Thyroid gland (tissue), 4 donors: Measurements from ENCODE around the gene BSN.

ENCODE experiments used
- POLR2A ChIP-seq, 2 donors: fragments of 450-650 bp; IDR thresholded peaks; one replicate each; pipeline ENCODE4 v1.6.1; 2017; ENCODE audit warnings: antibody characterized with exemption in 2 of 2, mild to moderate bottlenecking in 2 of 2, moderate library complexity in 1 of 2
- TF ChIP-seq, protein P1 (sequence below), 6 experiments: fragments of 200-600 bp in 3 of 6; fragments of 450-650 bp in 3 of 6; sonication (generic) in 3 of 6; IDR thresholded peaks; one replicate each; pipeline ENCODE4 v1.5.1; 2016 to 2019; ENCODE audit warnings: antibody characterized with exemption in 6 of 6, mild to moderate bottlenecking in 2 of 6, inconsistent platforms in 1 of 6, moderate library complexity in 1 of 6

- TF ChIP-seq, protein P1, sequence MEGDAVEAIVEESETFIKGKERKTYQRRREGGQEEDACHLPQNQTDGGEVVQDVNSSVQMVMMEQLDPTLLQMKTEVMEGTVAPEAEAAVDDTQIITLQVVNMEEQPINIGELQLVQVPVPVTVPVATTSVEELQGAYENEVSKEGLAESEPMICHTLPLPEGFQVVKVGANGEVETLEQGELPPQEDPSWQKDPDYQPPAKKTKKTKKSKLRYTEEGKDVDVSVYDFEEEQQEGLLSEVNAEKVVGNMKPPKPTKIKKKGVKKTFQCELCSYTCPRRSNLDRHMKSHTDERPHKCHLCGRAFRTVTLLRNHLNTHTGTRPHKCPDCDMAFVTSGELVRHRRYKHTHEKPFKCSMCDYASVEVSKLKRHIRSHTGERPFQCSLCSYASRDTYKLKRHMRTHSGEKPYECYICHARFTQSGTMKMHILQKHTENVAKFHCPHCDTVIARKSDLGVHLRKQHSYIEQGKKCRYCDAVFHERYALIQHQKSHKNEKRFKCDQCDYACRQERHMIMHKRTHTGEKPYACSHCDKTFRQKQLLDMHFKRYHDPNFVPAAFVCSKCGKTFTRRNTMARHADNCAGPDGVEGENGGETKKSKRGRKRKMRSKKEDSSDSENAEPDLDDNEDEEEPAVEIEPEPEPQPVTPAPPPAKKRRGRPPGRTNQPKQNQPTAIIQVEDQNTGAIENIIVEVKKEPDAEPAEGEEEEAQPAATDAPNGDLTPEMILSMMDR (IDR thresholded peaks at IDR 0.05) = no peak
- no peak for TF ChIP-seq POLR2A (IDR thresholded peaks at IDR 0.05)
Measured at GRCh38 chr3:49662021-49662420, 107.7 kb downstream of the BSN start.
